Esophagus mucosa (tissue), 1 donor: ENCODE measurements around the gene PANK1. TPM values are rescaled to one million over a fixed set of nuclear protein-coding genes. Genes with fewer than 3 reads are reported as not detected.
"Not testable (repeated sequence)": the region's sequence is repeated elsewhere in the genome, so short reads cannot be mapped to it uniquely, and the experiment has no call there.

Experiments used
- ATAC-seq: fragments of 200-7000 bp; cut with Tn5 transposase; one replicate; pipeline ENCODE4 v1.9.1; 2020
- total RNA-seq: library from RNA; stranded (reverse); gene quantifications from one replicate; pipeline ENCODE4 v1.2.4, GENCODE V29; 2023
- donor health status: DM: yes; HTN: yes; CAD: no.

The PANK1 gene
- total RNA-seq, 1 donor from 2014 or later = 5.7 TPM

DNA sequence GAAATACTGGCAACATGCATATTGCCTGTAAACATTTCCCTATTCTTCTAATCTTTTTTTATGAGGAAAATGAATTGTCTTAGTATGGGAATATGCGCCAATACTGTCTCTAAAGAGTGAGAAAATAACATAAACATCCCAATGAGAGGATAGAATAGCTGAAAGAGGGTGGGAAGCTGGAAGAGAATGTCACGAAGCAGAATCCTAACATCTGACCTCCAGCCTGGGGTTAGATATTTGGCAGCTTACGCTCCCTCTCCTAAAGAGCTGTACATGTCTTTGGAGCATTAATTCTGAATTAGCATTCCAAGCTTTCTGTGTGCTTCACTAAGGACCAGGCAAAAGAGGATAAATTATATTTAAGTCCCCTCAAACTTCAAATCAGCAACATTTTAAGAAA, 78.0 kb downstream of the PANK1 start:
- no peak for ATAC-seq

DNA sequence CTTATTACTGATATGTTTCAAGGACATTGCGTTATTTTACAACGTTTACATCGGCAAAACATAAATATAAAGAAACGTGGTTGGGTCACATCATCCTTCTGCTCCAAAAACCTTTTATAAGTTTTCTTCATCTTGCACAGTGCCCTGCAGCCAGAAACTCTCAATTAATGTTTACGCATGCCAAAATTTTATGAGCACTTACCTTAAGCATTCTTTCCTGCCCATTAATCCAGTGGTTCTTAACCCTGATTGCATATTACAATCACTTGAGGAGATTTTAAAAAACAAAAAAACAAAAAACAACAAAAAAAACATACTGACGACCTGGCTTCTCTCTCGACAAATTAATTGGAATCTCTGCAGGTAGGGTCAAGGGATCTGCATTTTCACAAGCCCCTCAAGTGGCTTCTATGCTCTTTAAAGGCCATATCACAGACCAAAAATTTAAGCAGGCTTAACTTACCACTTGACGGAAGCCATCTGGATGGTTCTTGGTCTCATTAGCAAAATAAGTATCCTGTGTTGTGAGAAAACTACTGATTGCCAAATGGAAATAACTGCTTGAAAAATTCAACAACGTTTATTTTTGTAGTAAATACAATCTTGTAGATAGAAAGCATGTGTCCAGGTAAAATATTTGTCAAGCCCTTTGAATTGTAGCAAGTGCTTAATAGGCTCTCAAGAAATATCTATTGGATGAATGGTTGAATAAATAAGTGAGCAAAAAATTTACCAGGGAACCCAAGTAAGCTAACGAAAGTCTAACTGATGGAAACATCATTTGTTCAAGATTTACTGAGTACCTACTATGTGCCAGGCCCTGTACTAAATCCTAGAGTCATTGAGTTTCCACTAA, 78.7 kb downstream of the PANK1 start:
- ATAC-seq = no peak

DNA sequence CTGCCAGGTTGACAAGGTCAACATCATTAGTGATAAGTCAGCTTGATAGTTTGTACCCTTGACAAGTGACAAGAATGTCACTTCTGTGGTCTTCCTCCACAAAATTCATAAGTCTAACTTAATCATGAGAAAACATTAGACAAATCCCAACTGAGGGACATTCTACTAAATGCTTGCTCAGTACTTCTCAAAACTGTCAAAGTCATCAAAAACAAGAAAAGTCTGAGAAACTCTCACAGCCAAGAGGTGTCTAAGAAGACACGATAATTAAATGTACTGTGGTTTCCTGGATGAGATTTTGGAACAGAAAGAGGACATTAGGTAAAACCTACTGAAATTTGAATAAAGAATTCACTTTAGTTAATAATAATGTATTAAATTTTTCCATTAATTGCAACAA, 79.9 kb downstream of the PANK1 start:
- no peak for ATAC-seq

DNA sequence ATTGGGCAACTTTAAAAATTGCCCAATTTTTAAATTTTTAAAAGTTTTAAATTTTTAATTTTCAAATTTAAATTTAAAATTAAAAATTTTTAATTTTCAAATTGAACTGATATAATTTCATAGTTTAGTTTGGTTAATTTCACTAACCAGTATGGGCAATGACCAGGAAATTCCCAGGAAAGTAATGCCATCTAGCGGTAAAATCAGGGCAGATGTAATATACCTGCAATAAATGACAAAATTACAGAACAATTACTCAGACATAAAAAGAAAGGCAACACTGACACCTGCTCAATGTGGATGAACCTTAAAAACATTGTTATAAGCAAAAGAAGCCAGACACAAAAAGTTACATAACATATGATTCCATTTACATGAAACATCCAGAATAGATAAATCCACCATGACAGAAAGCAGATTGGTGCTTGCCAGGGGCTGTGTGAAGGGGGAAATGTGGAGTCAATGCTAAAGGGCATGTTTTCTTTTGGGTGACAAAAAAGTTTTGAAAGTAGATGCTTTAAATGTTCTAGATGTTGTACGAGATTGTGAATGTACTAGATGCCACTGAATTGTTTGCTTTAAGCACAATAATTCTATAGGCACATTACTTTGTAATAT, 81.1 kb downstream of the PANK1 start:
- ATAC-seq = peak; percentile 72

DNA sequence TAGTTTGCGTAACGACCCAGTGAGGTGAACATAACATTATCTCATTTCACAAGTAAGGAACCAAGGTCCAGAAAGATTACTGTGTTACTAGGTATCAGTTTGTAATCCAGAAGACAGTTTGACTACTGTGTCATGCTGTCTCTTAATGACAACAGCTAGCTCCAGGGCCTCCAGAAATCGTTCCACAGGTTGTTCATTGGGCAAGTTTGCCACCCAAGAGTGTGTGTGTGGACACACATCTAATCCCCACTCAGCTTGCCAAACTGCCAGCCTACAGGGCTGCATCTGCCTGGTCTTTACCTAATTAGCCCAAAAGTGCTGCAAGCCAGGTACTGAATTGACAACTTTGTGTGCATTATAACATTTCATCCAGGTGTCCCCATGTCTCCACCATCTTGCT, 81.7 kb downstream of the PANK1 start:
- ATAC-seq = no peak

DNA sequence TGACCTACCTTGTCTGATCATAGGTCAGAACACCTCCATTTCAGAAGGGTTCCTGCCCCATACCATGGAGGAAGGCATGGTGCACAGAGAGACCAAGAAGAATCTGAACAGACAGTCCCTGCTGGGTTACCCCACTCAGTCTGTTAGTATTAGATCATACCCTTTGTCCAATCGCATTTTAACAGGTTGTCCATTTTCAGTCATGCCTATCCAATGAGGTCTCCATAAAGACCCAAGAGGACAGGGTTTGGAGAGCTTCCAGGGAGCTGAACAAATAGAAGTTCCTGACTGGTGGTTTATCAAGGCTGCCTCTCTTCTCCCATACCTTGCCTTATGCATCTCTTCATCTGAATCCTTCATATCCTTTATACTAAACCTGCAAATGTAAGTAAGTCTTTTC, 88.4 kb downstream of the PANK1 start:
- no peak for ATAC-seq

DNA sequence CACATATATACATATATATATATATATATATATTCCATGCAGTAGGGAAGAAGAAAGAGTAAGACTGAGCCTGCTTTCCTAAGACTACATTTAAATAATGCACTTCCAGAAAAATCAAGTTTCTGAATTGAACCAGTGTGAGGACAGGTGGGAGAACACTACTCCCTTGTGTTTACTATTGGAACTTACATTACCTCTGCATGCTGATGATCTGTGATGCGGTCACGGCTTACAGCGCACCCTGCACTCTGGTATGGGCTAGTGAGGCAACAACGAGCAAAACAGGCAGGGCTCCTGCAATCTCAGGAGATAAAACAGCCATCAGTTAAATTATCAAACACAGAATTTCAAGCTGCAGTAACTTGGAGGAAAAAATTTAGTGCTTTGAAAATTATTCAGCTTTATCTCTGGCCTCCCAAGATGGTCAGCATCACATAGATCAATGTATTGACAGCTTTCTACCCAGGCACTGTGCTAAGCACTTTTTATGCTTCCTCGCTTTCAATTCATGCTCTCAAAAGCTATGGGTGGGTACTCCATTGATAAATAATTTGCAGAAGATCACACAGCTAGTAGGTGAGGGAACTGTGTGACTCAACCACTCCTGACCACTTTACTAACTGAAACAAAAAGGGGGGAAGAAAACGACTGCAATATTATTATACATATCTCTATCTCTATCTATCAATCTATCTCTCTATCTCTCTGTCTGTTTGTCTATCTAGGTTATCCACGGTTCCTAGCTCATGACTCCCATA, 89.2 kb downstream of the PANK1 start:
- ATAC-seq = no peak

DNA sequence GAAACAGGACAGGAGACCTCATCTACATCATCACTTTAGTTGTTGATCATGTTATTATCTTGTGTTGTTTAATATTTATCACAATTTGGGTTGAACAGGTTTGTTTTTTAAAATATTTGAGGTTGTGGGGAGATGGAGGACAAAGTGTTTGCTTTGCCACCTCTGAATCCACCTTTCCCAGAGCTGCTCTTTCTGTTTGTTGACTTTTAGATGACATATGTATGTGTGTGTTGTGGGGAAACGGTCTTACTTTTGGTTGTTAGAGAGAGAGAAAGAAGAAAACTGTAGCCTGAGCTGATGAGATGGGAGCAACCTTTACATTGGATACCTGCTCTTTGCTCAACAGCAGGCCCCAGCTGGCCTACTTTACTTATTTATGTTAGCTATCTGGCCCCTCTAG, 90.6 kb downstream of the PANK1 start:
- ATAC-seq = no peak

DNA sequence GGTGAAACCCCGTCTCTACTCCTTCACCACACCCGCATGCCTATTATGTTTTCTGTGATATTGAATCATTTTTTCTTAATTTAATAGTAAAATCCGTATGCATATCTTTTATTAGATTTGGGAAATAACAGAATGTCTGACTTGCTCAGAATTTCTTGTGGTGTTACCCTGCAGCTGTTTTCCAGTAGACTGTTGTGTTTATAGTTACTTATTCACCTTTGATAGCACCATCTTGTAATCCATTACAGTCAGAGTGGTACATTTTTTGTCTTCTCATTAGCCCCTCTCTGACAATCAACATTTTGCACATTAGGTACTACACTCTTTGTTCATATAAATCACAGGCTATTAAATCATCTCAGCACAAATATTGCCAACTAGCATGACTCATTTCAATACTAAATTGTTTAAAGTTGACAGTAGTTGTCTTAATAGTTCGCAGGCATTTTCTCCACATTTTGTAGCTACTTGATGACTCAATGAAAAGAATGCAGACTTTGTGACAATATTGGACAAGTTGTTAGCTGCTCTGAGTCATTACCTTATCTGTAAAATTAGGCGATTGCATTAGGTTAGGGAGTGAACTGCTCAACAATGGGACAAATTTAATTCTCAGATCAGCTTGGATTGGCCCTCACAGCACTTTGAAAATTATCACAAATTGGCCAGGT, 91.8 kb downstream of the PANK1 start:
- peak; percentile 74 for ATAC-seq

DNA sequence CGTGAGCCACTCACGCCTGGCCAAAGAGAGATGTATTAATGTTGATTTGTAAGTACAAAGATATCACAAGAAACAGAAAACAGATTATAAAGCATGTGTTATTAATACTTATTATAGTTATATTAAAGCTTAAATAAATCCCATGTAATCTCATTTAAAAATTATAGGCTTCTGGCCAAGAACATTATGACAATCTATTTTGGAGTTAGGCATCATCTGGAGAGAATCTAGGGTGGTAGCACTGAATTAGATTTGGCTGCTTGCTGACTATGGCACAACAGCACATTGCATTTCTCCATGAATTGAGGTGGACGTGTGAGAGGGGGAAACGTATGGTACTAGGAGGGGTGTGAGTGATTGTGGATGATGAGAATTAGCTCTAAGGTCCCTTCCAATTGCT, 92.8 kb downstream of the PANK1 start:
- ATAC-seq = no peak

DNA sequence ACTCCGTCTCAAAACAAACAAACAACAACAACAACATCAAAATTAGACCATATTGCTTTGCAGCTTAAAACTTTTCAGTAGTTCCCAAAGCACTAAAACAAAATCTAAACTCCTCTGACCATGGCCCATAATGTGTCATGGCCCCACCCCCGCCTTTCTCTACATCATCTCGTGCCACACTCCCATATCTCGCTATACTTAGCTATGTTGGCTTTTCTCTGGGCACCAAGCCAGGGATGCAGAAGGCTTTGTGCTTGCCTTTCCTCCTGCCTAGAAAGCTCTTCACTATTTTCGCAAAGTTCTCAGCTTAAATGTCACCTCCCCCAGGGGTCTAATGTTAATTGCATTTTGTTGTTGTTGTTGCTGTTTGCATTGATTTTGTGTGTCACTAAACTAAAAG, 94.5 kb downstream of the PANK1 start:
- ATAC-seq = no peak

DNA sequence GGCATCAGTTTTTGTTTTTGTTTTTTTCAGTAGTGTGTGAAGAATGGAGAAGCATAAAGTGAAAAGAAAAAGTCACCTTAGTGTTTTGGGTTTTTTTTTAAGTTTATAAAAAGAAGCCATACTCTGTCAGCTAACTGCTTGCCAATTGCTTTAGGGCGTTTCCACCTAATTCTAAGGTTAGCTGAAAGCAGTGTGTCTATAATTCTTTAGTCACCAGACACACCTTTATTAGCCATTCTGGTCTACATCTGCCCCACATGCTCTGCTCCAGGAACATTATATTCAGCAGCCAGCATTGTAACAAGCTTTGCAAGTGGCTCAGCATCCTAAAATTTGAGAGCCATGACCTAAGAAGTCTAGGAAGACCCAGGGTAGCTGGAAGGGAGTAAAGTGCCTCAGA, 95.5 kb downstream of the PANK1 start:
- peak; percentile 92 for ATAC-seq

DNA sequence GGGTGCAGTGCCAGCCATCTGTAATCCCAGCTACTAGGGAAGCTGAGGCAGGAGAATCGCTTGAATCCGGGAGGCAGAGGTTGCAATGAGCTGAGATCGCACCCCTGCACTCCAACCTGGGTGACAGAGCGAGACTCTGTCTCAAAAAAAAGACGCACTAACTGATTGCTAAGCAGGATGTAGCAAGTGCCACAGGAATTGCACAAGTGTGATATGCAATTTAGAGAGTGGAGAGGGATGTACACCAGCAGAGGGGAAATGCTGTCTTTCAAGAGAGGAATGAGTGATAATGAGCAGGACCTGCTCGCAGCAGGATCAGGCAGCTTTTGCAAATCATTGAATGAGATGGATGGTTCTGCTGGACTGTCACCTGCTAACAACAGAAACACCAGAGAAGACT, 96.4 kb downstream of the PANK1 start:
- no peak for ATAC-seq

DNA sequence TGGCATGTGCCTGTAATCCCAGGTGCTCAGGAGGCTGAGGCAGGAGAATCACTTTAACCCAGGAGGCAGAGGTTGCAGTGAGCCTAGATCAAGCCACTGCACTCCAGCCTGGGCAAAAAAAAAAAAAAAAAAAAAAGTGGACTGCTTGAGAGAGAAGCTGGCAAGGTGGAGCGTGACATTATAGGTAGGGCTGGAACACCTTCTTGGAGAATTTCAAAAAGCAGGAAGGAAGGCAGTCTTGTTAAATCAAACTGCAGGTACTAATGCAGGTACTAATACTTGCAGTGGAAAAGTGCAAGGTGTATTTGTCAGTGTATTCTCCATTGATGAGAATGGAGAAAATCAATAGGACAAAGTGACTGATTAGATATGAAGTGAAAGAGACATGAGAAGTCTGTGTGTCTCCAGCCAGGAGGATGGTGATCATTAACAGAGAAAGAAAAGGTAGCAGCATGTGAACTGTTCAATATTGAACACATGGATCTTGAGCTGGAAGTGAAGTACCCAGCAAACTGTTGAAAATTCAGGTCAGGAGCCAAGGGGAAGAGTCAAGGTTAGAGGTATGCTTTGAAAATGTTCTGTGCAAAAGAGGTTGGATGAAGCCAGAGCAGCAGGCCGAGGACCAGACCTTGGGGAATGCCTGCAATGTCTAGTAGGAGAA, 97.1 kb downstream of the PANK1 start:
- ATAC-seq = no peak

DNA sequence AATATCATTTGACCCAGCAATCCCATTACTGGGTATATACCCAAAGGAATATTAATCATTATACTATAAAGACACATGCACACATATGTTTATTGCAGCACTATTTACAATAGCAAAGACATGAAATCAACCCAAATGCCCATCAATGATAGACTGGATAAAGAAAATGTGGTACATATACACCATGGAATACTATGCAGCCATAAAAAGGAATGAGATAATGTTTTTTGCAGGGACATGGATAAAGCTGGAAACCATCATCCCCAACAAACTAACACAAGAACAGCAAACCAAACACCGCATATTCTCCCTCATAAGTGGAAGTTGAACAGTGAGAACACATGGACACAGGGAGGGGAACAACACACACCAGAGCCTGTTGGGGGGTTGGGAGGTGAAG, 98.4 kb downstream of the PANK1 start:
- not testable (repeated sequence) for ATAC-seq

DNA sequence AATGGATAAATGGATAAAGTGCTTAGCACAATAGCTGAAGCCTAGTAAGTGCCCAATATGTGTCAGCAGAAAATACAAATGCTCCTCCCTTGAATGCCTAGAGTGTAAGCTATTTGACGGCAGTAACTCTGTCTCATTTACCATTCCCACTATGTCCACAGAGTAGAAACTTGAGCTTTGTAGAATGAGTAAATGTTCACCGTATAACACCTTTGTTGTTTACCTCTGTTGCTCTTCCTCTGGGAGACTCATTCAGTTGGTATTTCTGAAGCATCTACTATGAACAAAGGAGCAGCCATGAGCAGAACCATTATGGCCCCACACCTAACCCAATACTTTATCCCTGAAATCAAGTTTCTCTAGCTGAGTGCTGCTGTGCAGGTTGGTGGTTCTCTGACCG, 101.2 kb downstream of the PANK1 start:
- ATAC-seq = no peak

DNA sequence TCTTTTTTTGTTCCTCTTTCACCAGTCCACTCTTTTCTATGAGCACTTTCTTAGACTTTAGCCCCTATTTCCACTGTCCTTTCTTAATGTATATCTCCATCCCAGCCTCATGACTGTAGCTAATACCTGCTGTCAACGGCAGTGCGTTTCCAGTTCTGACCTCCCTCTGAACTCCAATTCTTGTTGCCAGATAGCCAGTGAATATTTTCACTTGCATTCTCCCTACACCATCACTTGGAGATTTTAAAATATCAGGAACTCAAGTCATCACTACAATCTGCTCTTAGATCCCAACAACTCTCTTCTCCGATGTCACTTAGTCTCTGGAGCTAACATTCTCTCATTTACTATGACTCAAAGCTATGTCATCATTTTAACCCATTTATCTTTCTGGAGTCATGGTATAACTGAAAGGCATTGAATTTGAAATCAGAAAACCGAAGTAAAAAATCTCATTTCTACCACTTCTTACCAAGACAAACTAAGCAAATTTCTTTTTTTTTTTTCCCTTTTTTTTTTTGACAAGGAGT, 104.6 kb downstream of the PANK1 start:
- ATAC-seq = no peak

DNA sequence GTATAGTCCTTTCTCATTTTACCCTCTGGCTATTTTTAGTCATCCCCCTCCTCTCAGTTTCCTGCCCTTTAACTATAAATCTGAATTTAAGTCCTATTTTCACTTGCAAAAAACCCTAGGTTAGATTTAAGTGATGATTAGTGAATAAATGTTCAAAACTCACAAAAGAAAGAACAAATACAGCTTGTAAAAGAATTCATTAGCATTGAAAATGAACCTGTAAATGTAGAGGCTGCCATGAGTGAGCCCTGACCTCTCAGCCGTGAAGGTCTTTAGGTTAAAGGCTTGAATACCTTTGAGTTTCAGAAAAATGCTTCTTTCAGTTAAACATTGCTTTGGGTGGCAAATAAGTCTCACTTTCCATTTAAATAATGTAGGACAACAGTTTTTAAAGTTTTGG, 107.7 kb downstream of the PANK1 start:
- no peak for ATAC-seq

DNA sequence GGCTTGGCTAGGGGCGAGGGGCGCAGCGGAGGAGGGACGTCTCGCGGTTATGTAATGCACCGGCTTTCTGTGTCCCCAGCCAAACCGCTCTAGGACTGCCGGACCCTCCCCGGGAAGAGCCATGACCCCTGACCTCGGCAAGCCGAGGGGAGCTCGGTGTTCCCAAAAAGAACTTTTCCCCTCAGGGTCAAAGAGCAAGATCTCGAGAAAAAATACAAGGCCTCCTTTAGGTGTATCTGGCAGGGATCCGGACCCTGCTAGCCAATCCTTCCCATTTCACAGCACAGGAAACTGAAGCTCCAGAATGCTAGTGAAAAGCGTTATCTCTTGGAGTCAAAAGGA, 109.1 kb downstream of the PANK1 start:
- ATAC-seq = no peak

DNA sequence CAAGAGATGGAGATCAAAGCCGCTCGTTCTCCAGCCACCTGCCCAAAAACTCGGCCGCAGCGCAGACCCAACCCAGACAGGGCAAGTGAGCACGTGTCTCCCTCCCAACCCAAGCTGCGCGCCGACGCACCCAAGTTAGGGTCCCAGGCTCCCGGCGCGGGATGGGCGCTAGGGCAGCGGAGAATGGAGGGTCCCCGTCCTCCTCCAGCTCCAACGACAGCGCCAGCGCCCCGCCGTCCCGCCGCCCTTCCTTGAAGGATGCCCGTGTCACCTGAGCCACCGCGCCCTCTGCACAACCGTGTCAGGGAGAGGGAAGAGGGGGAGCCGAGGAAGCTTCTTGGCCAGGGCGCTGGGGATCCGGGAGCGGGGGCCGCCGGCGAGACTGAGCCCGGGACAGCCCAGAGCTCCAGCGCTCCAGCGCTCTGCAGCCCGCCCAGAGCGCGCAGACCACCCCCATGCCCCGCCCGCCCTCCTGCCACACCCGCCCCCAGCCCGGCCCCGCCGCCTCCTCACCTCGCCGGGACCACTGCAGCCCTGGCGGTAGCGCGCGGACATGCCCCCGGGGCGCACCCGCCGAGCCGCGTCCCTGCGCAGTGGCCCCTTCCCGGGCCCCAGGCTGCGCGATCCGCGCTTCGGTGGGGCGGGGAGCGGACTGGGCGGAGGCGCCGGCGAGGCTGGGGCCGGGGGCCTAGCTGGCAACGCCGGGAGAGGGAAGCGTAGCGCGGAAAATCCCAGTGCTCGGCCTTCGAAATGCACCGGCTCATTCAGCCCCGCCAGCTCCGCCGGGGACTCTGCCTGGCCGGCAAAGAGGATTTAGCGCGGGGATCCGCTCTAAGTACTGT, 109.7 kb downstream of the PANK1 start, which contains the start of gene SLC16A12:
TSS of gene SLC16A12 (minus strand) at position 424 of the 842 bp plus-strand sequence. CDS start 73,016 bp downstream, outside the sequence.
- peak; percentile 36 for ATAC-seq

DNA sequence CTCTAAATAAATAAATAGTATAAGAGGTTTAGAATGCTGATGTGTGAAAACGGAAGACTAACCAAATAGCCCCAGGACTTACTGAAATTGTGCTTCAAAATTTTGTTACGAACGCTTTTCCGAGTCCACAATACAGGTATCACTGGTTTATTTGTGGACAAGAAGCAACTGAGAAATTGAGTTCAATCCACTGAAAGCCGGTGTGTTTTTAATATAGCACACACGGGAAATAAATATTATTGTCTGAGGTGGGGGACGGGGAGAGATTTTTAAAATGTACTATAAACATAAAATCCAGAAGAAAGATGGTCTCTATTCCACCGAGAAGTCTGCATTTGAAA, 110.2 kb downstream of the PANK1 start:
- ATAC-seq = no peak
